ENCODE measurements around the gene HES4. TPM values are rescaled to one million over a fixed set of nuclear protein-coding genes. Genes with fewer than 3 reads are reported as not detected.

Gene HES4
- total and polyA plus RNA-seq, 8 donors, result 4.0 to 212 (median 29.3) TPM; not detected in 1

DNA sequence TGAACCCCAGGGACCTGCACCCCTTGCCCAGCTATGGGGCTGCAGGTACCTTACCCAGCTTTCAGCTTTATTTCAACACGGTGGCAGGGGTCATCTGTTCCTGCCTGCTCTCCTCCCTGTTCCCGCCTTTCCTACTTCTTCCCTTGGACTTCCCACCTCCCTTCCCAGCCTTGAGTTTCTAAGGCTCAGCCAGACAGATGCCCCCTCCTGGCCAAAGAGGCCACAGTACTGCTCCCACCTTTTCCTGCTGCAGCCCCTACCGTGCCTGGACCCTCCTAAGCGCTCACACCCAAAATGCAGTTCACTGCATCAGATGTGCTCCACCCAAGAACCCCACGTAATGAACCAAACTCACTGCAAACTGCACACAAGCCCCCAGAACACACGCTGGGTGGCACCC, 48.5 kb downstream of the HES4 start:
- intact Hi-C loops (cut with DNase I; ENCODE audit: low total_unique reads), result no loop called here
- 62 to 78% (median 74%) methylated on average over 5 to 6 of the region's 6 CpGs for WGBS, 5 donors
- peaks cover 93 to 100% (median 100%) of the 10 kb centered on the region in 4 donors for H3K36me3 ChIP-seq

DNA sequence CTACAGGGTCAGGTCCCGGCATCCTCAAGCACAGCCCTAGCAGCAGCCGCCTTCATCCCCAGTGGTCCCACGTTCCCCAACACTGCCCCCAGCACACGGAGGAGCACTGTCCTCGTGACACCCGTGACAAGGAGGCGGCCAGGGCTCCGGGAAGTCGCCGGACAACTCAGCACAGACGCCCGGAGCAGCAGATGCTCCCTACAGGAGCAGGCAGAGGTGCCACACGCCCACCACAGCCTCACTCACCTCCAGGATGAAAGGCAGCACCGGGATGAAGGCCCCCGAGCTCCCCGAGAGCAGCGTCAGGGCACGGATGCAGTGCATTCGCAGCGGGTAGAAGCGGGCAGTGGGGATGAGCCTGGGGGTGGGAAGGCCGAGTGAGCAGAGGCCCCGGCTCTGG, 49.0 kb downstream of the HES4 start:
- Histone ChIP-seq H3K4me3 (no peak overlapping the region), H3K27ac (no peak overlapping the region), H3K9me3 (no peaks in the 10 kb centered on the region), H3K36me3 (peaks cover 93 to 100% (median 100%) of the 10 kb centered on the region in 4 donors), H3K27me3 (no peaks in the 10 kb centered on the region), H3K4me1 (no peaks in the 10 kb centered on the region)
- DNase-seq, result no peak
- TF ChIP-seq, protein P1, sequence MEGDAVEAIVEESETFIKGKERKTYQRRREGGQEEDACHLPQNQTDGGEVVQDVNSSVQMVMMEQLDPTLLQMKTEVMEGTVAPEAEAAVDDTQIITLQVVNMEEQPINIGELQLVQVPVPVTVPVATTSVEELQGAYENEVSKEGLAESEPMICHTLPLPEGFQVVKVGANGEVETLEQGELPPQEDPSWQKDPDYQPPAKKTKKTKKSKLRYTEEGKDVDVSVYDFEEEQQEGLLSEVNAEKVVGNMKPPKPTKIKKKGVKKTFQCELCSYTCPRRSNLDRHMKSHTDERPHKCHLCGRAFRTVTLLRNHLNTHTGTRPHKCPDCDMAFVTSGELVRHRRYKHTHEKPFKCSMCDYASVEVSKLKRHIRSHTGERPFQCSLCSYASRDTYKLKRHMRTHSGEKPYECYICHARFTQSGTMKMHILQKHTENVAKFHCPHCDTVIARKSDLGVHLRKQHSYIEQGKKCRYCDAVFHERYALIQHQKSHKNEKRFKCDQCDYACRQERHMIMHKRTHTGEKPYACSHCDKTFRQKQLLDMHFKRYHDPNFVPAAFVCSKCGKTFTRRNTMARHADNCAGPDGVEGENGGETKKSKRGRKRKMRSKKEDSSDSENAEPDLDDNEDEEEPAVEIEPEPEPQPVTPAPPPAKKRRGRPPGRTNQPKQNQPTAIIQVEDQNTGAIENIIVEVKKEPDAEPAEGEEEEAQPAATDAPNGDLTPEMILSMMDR (IDR thresholded peaks at IDR 0.05), result no peak
- TF ChIP-seq POLR2AphosphoS5 (IDR thresholded peaks at IDR 0.05) (no peak), EP300 (IDR thresholded peaks at IDR 0.05) (no peak), POLR2A (IDR thresholded peaks at IDR 0.05) (no peak)
- WGBS, 5 donors, result 87 to 95% (median 95%) methylated on average over 12 to 23 of the region's 23 CpGs
- intact Hi-C loops (cut with DNase I; ENCODE audit: low total_unique reads), result no loop called here

More for the DNA sequence above, 48.5 kb downstream of the HES4 start:
- no peak overlapping the region for H3K4me3 ChIP-seq
- H3K27me3 ChIP-seq, result no peaks in the 10 kb centered on the region
- no peak overlapping the region for H3K27ac ChIP-seq
- H3K4me1 ChIP-seq, result no peaks in the 10 kb centered on the region
- no peaks in the 10 kb centered on the region for H3K9me3 ChIP-seq
- DNase-seq, result no peak
- no peak for TF ChIP-seq POLR2AphosphoS5 (IDR thresholded peaks at IDR 0.05)
- no peak for TF ChIP-seq POLR2A (IDR thresholded peaks at IDR 0.05)
- TF ChIP-seq, protein P1 (IDR thresholded peaks at IDR 0.05), result peak in 1 of 7 experiments; percentile 25

DNA sequence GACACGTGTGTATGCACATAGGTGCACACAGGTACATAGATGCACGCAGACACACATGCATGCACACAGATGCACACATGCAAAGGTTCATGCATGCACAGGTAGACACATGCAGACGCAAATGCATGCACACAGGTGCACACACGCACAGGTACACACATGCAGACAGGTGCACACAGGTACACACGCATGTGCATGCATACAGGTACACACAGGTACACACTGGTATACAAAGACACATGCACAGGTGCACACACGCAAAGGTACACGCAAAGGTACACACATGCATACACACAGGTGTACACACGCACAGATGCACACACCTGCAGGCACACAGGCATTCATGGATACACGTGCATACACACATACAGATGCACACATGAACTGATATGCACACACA, 49.6 kb downstream of the HES4 start:
- no peaks in the 10 kb centered on the region for H3K9me3 ChIP-seq
- no peak for TF ChIP-seq POLR2A (IDR thresholded peaks at IDR 0.05)
- TF ChIP-seq, protein P1 (IDR thresholded peaks at IDR 0.05), result no peak
- no peak for TF ChIP-seq POLR2AphosphoS5 (IDR thresholded peaks at IDR 0.05)
- TF ChIP-seq EP300 (IDR thresholded peaks at IDR 0.05), result no peak
- no peak overlapping the region for H3K27ac ChIP-seq
- intact Hi-C loops (cut with DNase I; ENCODE audit: low total_unique reads), result no loop called here
- H3K4me3 ChIP-seq, result no peak overlapping the region
- 88 to 97% (median 96%) methylated on average over 9 of the region's 9 CpGs for WGBS, 5 donors
- peaks cover 0 to 2% (median 0%) of the 10 kb centered on the region in 4 donors for H3K4me1 ChIP-seq
- DNase-seq, result no peak
- peaks cover 88 to 100% (median 100%) of the 10 kb centered on the region in 4 donors for H3K36me3 ChIP-seq
- no peaks in the 10 kb centered on the region for H3K27me3 ChIP-seq

Small RNA genes within 50 kb of the gene (small RNA-seq; reads per million reads assigned to genes)
- gene AL645608.3, result 0 reads per million in 4 donors

Other genes starting within 250 kb of the HES4 start
- gene SAMD11, start 76.2 kb downstream of the HES4 start, total RNA-seq, result 1 to 10 TPM in 4 of 5 donors, not detected in 1; 3.6 to 9.8 (median 4.7) TPM
- gene SAMD11, start 76.2 kb downstream of the HES4 start, polyA plus RNA-seq, result 10 to 100 TPM in 1 of 3 donors, 1 to 10 TPM in 2; 3.5 to 23.3 (median 4.3) TPM
- gene NOC2L, start 40.8 kb downstream of the HES4 start, total RNA-seq, result 10 to 100 TPM; 30.4 to 69.2 (median 40.3) TPM
- 10 to 100 TPM; 33.5 to 57.9 (median 50.1) TPM for gene NOC2L, start 40.8 kb downstream of the HES4 start, polyA plus RNA-seq
- 10 to 100 TPM in 2 of 5 donors, 1 to 10 TPM in 3; 1.7 to 99.9 (median 8.1) TPM for gene KLHL17, start 39.5 kb downstream of the HES4 start, total RNA-seq
- gene KLHL17, start 39.5 kb downstream of the HES4 start, polyA plus RNA-seq, result 10 to 100 TPM in 1 of 3 donors, 1 to 10 TPM in 2; 6.0 to 19.3 (median 7.2) TPM
- 10 to 100 TPM in 1 of 5 donors, under 1 TPM in 3, not detected in 1; 0.29 to 29.2 (median 0.50) TPM for gene PLEKHN1, start 33.6 kb downstream of the HES4 start, total RNA-seq
- gene PLEKHN1, start 33.6 kb downstream of the HES4 start, polyA plus RNA-seq, result 10 to 100 TPM in 1 of 3 donors, 1 to 10 TPM in 1, not detected in 1; 2.9 to 13.6 TPM
- gene PERM1, start 18.0 kb downstream of the HES4 start, total RNA-seq, result under 1 TPM in 1 of 5 donors, not detected in 4; 0.43 TPM
- under 1 TPM; 0.37 to 0.88 (median 0.46) TPM for gene PERM1, start 18.0 kb downstream of the HES4 start, polyA plus RNA-seq
- 10 to 100 TPM; 16.3 to 84.6 (median 19.3) TPM for gene ISG15, start 13.4 kb upstream of the HES4 start, total RNA-seq
- gene ISG15, start 13.4 kb upstream of the HES4 start, polyA plus RNA-seq, result 100 to 1,000 TPM in 1 of 3 donors, 10 to 100 TPM in 2; 78.1 to 105 (median 97.1) TPM
- gene AGRN, start 20.0 kb upstream of the HES4 start, total RNA-seq, result 100 to 1,000 TPM in 2 of 5 donors, 10 to 100 TPM in 3; 38.0 to 459 (median 77.8) TPM
- 10 to 100 TPM in 2 of 3 donors, 1 to 10 TPM in 1; 3.5 to 33.7 (median 31.9) TPM for gene AGRN, start 20.0 kb upstream of the HES4 start, polyA plus RNA-seq
- gene RNF223, start 74.2 kb upstream of the HES4 start, total RNA-seq, result 1 to 10 TPM in 2 of 5 donors, not detected in 3; 1.4 to 5.9 TPM
- 1 to 10 TPM; 3.2 to 8.1 (median 3.4) TPM for gene RNF223, start 74.2 kb upstream of the HES4 start, polyA plus RNA-seq
- gene C1orf159, start 116.0 kb upstream of the HES4 start, total RNA-seq, result 10 to 100 TPM; 15.8 to 67.0 (median 33.8) TPM
- 10 to 100 TPM; 10.2 to 17.1 (median 12.8) TPM for gene C1orf159, start 116.0 kb upstream of the HES4 start, polyA plus RNA-seq
- gene TTLL10, start 173.8 kb upstream of the HES4 start, total RNA-seq, result 1 to 10 TPM in 1 of 5 donors, not detected in 4; 6.4 TPM
- gene TTLL10, start 173.8 kb upstream of the HES4 start, polyA plus RNA-seq, result under 1 TPM in 2 of 3 donors, not detected in 1; 0.13 to 0.46 TPM
- 10 to 100 TPM in 1 of 5 donors, 1 to 10 TPM in 1, not detected in 3; 1.7 to 11.9 TPM for gene TNFRSF18, start 206.5 kb upstream of the HES4 start, total RNA-seq
- gene TNFRSF18, start 206.5 kb upstream of the HES4 start, polyA plus RNA-seq, result 1 to 10 TPM in 1 of 3 donors, under 1 TPM in 1, not detected in 1; 0.37 to 3.6 TPM
- gene TNFRSF4, start 214.1 kb upstream of the HES4 start, total RNA-seq, result under 1 TPM in 1 of 5 donors, not detected in 4; 0.55 TPM
- gene TNFRSF4, start 214.1 kb upstream of the HES4 start, polyA plus RNA-seq, result 1 to 10 TPM; 1.7 to 4.5 (median 4.2) TPM
- gene SDF4, start 231.9 kb upstream of the HES4 start, total RNA-seq, result 100 to 1,000 TPM in 2 of 5 donors, 10 to 100 TPM in 3; 50.3 to 404 (median 65.3) TPM
- 10 to 100 TPM; 50.4 to 83.6 (median 61.9) TPM for gene SDF4, start 231.9 kb upstream of the HES4 start, polyA plus RNA-seq
- gene B3GALT6, start 232.1 kb upstream of the HES4 start, total RNA-seq, result 10 to 100 TPM in 1 of 5 donors, 1 to 10 TPM in 3, not detected in 1; 1.8 to 13.8 (median 8.1) TPM
- 1 to 10 TPM; 3.7 to 9.7 (median 6.7) TPM for gene B3GALT6, start 232.1 kb upstream of the HES4 start, polyA plus RNA-seq
- 10 to 100 TPM in 2 of 5 donors, 1 to 10 TPM in 2, not detected in 1; 1.5 to 21.3 (median 6.4) TPM for gene C1QTNF12, start 246.6 kb upstream of the HES4 start, total RNA-seq
- gene C1QTNF12, start 246.6 kb upstream of the HES4 start, polyA plus RNA-seq, result 1 to 10 TPM in 2 of 3 donors, not detected in 1; 1.6 to 3.2 TPM

All from stomach (tissue), 9 donors.